Measurements from ENCODE around the gene TCF25.
"Not testable (repeated sequence)": the region's sequence is repeated elsewhere in the genome, so short reads cannot be mapped to it uniquely, and the experiment has no call there.

The TCF25 gene

GRCh38 chr16:89904606-89905510 is 31.5 kb downstream of the TCF25 start:
- no peak for DNase-seq (ENCODE audit: low read depth in 2 of 3, low spot score in 2 of 3)

- DNase-seq (ENCODE audit: low read depth in 2 of 3, low spot score in 2 of 3) = no peak
Observed at GRCh38 chr16:89905511-89906139, 32.2 kb downstream of the TCF25 start.

- no peak for DNase-seq (ENCODE audit: low read depth in 2 of 3, low spot score in 2 of 3)
Observed at GRCh38 chr16:89906140-89907025, 33.0 kb downstream of the TCF25 start.

- DNase-seq (ENCODE audit: low read depth in 2 of 3, low spot score in 2 of 3) = no peak
Observed at GRCh38 chr16:89907055-89907814, 33.8 kb downstream of the TCF25 start.

GRCh38 chr16:89908236-89908635 is 34.8 kb downstream of the TCF25 start:
- no peak for DNase-seq (ENCODE audit: low read depth in 2 of 3, low spot score in 2 of 3)

GRCh38 chr16:89909777-89910716 is 36.7 kb downstream of the TCF25 start:
- peak in 1 of 3 experiments; percentile 47 for DNase-seq (ENCODE audit: low read depth in 2 of 3, low spot score in 2 of 3)

- DNase-seq (ENCODE audit: low read depth in 2 of 3, low spot score in 2 of 3) = no peak
Observed at GRCh38 chr16:89910717-89911354, 37.4 kb downstream of the TCF25 start.

GRCh38 chr16:89911375-89911774 is 38.0 kb downstream of the TCF25 start:
- no peak for DNase-seq (ENCODE audit: low read depth in 2 of 3, low spot score in 2 of 3)

GRCh38 chr16:89912143-89912542 is 38.8 kb downstream of the TCF25 start:
- DNase-seq (ENCODE audit: low read depth in 2 of 3, low spot score in 2 of 3) = no peak

GRCh38 chr16:89912627-89913026 is 39.2 kb downstream of the TCF25 start:
- DNase-seq (ENCODE audit: low read depth in 2 of 3, low spot score in 2 of 3) = no peak

- no peak for DNase-seq (ENCODE audit: low read depth in 2 of 3, low spot score in 2 of 3)
Observed at GRCh38 chr16:89913408-89914387, 40.3 kb downstream of the TCF25 start.

- DNase-seq (ENCODE audit: low read depth in 2 of 3, low spot score in 2 of 3) = not testable (repeated sequence)
Observed at GRCh38 chr16:89914642-89915285, 41.4 kb downstream of the TCF25 start.

- DNase-seq (ENCODE audit: low read depth in 2 of 3, low spot score in 2 of 3) = no peak
Observed at GRCh38 chr16:89915303-89916232, 42.2 kb downstream of the TCF25 start.

GRCh38 chr16:89917773-89918452 is 44.5 kb downstream of the TCF25 start:
- peak; percentile 61 to 73 (median 65) for DNase-seq (ENCODE audit: low read depth in 2 of 3, low spot score in 2 of 3)

- DNase-seq (ENCODE audit: low read depth in 2 of 3, low spot score in 2 of 3) = no peak
Observed at GRCh38 chr16:89918453-89919347, 45.3 kb downstream of the TCF25 start, which contains the start of gene MC1R. Gene MC1R (plus strand): TSS chr16:89918862. CDS start chr16:89919259, 397 bp downstream.
